ENCODE results near the gene LRTM2.

Gene LRTM2

DNA sequence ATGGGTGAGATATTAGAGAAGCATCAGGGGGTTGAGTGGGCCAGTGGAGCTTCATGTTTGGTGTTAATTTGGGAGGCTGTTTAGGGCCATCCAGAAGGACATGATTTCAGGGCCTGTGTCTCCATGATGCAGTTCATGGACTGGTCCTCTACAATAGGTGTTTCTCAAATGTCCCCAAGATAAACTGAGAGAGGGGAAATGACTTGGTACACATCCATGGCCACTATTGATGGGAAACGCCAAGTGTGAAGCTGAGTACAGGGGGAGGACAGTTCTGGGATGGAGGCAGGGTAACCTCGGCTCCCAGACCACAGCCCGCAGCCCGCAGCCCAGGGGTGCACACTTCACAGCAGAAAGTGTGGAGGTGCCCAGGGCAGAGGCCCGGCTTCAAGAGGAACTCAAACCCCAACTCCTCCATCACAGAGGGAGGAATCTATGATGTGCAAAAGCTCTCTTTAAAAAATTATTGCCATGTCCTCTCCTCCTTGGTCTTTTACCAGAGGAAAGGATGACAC is 64.8 kb downstream of the LRTM2 start:
- DNase-seq (ENCODE audit: low spot score) = no peak

DNA sequence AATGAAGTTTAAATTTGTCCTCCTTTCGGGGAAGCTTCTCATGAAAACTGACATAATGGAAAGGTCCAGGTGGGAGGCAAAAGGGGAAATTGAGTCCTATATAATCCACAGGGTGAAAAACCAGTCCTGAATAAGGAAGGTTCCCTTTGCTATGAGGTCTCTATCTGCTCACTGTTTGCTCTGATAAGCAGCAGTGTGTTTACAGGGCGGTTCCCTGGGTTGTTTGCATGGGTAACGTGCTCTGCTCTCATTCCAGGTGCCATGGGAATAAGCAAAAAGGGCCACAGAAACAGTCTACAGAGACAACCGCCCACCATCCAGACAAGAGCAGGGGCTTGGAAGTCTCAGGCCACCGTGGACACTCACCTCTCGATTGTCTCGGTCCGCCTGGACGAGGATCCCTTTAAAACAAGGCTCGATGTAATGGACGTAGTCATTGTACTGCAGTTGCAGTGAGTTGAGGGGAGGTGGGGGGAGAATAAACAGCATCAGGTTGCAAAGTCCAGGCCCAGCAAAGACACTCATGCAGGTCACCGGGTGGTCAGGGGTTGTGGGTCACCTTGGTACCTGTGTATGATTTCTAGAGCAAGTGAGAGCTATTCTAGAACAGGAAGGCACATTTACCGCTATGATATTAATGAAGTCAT is 65.4 kb downstream of the LRTM2 start:
- DNase-seq (ENCODE audit: low spot score) = no peak

Data from iPS-NIHi11 (cell line).